Measurements from ENCODE around the gene SHMT2.

Gene SHMT2

DNA sequence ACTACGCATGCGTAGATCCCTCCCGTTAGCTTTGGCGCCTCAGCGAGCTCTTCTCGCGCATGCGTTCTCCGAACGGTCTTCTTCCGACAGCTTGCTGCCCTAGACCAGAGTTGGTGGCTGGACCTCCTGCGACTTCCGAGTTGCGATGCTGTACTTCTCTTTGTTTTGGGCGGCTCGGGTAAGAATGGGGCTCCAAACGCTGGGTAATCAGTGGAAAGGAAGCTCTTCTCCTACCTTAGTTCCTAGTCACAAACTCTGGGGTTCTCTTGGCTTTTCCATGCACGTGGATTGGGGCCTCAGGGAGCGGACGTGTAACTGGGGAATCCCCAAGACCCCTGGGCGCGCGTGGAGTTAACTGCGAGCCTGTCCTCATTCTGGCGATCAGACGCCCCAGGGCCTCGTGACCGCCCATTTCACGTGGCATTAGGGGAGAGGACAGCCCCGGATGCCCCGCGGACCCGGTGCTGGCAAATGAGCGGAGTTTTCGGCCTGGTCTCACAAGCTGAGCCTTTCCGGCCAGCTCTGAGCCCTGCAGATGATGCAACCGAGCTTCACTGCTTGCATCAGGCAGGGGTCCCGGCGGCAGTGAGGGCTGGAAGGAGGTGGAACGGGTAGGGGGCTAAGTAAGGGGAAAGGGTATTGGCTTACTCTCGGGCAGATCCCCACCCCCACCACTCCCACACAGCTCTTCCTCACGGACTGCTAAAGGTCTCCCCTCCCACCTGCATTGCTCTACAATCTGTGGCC, at the start of gene SHMT2:
SHMT2 (plus strand) TSS at position 78 of the 747 bp plus-strand sequence; CDS start at position 146, 68 bp downstream.
- DNase-seq = peak; percentile 96

DNA sequence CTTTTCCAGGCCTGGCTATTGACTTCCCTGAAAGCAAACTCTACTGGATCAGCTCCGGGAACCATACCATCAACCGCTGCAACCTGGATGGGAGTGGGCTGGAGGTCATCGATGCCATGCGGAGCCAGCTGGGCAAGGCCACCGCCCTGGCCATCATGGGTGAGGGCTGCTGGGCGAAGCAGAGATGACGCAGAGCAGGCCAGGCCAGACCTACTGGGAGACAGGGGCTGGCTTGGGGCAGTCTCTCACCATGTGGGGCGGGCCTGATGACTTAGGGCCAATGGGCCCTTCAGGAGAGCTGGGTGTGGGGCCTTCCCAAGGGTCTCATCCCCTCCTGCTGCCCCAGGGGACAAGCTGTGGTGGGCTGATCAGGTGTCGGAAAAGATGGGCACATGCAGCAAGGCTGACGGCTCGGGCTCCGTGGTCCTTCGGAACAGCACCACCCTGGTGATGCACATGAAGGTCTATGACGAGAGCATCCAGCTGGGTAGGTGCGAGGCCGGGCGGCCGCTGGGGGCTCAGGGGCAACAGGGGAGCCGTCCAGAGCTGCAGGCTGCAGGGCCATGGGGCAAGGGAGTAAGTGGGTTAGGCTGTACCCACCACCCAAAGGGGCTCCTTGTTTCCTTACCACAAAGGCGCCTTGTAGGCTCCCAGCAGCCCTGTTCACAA, 49.1 kb upstream of the SHMT2 start:
- no peak for DNase-seq

DNA sequence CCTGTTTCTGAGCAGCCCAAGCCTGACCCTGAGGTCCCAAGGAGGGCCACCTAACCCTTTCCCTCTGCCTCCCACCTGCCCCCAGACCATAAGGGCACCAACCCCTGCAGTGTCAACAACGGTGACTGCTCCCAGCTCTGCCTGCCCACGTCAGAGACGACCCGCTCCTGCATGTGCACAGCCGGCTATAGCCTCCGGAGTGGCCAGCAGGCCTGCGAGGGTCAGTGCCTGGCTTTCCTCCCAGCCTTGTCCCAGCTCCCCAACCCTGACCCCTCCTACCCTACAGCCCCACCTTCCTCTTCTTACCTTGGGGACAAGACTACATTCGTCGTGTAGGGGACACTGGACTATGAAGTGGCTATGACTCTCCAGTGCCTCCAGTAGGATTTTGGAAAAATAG, 48.4 kb upstream of the SHMT2 start:
- no peak for DNase-seq

DNA sequence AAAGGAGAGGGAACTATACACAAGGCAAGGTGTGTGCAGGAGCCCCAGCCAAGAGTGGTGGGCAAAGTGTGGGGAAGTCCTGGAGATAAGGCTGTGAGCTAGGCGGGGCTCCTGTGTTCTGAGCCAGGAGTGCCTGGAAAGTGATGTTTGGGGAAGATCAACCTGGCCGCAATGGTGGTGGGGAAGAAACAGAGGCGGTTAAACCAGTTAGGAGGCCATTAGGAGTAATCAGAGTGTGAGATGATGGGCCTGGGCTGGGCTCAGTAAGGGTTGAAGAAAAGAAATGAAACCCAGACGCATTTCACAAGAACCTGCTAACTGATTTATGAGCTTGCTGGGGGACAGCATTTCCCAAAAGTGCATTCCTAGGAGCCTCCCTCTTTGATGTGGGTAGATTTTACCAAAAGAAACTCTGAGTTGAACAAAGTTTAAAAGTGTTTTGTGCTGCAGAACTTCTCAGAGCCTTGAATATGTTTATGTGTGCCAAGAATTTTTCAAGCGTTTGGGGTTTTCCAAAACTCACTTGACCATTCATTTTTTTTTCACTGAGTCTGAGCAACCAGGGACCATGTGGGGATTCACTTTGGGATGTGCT, 47.9 kb upstream of the SHMT2 start:
- DNase-seq = no peak

DNA sequence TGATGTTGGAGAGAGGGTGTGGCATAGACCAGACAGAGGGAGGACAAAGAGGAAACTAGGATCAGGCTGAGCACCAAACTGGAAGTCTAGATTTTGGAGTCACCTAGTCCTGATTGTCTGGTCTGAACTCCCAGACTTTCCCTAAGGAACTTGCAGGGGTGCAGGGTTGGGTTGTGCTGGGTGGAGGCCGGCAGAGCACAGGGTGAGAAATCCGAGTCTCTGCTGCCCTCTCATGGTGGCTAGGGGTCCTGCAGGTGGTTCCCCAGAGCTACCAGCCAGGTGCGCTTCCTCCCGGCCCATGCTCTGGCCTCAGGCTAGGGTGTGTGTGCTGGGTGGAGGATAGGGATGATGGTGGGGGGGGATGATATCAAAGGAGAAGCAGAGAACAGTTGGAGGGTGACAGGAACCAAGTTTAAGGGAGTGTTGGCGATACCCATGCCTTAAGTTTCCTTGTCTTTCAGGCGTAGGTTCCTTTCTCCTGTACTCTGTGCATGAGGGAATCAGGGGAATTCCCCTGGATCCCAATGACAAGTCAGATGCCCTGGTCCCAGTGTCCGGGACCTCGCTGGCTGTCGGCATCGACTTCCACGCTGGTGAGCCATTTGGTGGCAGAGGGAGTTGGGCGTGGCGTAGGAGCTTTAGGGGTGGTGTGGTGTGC, 46.5 kb upstream of the SHMT2 start:
- peak; percentile 75 for DNase-seq

DNA sequence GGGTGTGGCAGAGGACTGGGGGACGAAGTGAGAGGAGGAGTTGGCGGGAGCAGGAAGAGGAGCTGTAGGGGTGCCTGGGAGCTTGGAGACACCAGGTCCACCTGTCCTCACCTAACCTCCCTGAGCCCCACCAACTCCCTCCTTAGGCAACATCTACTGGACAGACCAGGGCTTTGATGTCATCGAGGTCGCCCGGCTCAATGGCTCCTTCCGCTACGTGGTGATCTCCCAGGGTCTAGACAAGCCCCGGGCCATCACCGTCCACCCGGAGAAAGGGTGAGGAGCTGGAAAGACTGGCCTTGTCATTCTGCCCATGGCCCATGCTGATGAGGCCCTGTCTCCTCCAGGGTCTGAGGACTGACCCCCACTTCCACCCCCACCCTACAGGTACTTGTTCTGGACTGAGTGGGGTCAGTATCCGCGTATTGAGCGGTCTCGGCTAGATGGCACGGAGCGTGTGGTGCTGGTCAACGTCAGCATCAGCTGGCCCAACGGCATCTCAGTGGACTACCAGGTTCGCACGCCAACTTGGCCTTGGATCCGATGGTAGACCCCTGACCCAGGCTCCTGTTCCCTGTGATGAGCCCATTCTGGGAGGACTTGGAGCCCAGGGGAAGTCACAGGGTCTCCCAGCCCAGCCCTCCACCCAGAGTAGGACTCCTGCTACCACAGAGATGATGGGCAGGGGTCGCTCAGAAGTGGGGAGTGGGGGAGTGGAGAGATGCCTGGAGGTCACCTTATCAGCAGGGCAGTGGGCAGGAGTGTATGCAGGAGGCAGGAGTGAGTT, 45.4 kb upstream of the SHMT2 start:
- no peak for DNase-seq

DNA sequence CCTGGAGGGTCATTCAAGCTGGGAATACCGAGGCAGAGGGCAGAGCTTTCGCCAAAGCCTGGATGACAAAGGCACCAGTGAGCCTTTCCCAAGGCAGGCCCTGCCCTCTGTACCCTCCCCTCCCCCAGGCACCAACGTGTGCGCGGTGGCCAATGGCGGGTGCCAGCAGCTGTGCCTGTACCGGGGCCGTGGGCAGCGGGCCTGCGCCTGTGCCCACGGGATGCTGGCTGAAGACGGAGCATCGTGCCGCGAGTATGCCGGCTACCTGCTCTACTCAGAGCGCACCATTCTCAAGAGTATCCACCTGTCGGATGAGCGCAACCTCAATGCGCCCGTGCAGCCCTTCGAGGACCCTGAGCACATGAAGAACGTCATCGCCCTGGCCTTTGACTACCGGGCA, 44.1 kb upstream of the SHMT2 start:
- no peak for DNase-seq

DNA sequence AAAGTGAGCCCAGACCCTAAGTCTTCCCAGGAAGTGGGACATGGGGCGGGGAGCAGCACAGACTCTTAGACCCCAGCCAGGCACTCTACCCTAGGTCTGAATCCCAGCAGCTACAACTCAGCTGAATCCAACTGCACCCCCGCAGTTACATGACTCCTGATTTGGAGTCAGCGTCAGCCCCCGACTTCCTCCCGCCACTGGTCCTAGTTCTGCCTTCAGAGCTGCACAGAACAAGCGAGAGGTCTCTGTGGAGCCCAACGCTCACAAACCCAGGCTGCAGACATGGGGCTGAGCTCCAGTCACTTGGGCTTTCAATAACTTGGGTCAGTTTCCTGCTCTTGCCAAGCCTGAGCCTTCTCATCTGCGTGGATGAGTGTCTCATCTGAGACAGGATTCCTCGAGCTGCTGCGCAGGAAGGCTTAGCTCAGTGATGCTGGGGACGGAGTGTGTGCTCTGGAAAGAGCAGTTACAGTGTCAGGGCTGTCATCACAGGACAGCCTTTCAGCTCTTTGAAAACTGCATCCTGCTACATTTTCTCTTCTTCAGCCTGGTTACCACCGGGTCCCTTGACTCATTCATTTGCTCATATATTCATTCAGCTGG, 43.5 kb upstream of the SHMT2 start:
- DNase-seq = no peak

DNA sequence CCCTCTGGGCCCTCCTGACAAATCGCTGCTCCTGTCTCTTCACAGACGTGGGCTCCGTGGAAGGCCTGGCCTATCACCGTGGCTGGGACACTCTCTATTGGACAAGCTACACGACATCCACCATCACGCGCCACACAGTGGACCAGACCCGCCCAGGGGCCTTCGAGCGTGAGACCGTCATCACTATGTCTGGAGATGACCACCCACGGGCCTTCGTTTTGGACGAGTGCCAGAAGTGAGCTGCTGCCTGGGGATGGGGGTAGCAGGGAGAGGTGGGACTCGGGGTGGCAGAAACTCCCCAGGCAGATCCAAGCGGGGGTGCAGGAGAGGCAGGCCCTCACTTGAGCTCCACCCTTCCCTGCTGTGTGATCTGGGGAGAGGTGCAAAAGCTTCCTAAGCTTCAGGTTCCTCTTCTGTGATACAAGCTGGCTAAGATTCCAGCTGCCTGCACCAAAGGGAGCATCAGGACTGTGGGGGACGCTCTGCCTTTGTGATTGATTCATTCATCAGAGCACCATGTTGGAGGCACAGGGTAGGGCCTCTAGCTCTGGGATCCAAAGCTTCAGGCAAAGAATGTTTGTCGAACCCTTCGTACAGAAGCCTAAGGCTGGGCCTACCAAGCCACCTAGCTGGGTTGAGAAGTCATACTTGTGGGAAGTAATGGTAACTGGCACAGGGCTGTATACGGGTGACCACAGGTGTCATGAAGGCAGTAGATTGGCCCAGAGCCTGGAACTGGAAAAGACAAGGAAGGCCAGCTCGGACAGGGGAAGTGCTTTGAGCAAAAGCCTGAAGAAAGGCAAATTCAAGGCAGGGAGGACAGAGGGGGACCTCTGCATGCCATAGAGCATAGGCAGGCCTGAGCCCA, 42.1 kb upstream of the SHMT2 start:
- DNase-seq = no peak

DNA sequence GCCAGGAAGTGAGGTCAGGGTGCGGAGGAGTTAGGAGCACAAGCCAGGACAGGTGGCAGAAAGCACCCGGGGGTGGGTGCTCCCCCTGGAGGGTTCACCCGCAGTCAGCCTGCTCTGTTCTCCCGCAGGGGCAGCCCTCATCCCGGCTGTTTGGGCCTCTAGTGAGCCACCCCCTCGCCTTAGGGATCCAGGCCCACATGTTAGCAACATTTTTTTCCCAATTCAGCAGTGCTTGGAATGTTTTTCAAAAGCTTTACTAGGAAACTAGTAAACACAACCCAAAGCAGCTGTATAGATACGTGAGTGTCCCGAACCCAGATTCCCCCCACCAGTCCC, 41.5 kb upstream of the SHMT2 start:
- no peak for DNase-seq

DNA sequence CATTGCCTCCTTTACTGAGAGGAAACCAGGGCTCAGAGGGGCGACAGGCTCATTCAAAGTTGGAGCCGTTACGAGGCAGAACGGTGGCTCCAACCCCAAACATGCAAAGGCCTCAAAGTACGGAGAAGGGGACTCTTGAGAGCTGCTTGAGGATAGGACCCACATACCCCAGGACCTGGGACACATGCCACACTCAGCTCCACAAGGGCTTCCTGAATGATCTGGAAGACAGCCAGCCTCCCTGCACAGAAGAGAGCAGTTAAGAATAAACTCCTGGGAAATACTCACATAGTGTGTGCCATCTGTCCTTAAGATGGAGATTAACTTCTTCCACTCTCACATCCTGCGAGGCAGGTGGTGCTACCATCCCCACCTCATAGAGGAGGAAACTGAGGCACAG, 39.5 kb upstream of the SHMT2 start:
- no peak for DNase-seq

DNA sequence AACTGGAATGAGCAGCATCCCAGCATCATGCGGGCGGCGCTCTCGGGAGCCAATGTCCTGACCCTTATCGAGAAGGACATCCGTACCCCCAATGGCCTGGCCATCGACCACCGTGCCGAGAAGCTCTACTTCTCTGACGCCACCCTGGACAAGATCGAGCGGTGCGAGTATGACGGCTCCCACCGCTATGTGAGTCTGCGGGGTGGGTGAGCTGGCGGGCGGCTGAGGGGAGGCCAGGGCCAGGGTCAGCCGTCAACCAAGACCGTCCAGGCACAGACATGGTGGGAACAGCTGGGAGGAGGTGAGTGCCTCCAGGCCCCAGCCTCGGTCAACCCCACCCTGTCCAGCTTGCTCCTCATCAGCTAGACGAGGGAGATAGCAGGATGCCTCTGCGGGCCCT, 38.7 kb upstream of the SHMT2 start:
- DNase-seq = no peak

DNA sequence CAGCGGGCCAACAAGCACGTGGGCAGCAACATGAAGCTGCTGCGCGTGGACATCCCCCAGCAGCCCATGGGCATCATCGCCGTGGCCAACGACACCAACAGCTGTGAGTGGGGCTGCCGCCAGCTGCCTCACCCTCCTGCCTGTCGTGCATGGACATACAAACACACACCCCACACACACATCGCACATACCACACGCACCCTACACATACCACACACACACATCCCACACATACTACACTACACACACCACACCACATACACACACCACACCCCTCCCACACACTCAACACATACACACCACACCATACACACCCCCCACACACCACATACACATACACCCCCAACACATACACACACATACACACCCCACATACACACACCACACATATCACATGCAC, 38.1 kb upstream of the SHMT2 start:
- no peak for DNase-seq

DNA sequence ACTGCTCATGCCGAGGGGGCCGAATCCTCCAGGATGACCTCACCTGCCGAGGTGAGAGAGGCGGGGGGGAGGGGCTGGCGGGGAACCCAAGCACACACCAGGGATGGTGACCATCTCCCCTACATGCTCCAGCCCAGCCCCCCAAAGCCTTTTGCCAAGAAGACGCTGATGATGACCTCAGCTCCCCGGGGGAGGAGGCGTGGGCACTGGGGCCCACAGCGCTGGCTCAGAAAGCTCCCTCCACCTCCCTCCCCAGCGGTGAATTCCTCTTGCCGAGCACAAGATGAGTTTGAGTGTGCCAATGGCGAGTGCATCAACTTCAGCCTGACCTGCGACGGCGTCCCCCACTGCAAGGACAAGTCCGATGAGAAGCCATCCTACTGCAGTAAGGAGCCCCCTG, 36.6 kb upstream of the SHMT2 start:
- DNase-seq = no peak

DNA sequence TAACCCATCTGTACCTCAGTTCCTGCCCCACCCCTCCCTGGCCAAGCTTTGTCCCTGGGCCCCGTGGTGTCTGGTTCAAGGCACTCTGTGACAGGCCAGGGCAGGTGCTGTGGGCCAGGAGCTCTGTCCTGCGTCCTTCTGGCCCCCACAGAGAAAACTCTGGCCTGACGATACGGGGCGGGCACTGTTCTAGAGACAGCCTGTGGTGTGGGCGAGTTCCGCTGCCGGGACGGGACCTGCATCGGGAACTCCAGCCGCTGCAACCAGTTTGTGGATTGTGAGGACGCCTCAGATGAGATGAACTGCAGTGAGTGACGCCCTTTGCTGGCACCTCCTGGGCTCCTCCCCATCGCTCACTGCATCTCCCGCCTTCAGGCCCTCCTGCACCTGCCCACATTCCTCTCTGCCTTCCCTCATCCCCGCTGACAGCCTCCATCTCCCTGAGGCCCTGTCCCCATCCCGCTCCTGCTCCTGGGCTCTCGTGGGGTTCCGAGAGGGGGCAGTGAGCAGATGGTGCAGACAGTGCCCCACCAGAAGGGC, 35.7 kb upstream of the SHMT2 start:
- DNase-seq = no peak

DNA sequence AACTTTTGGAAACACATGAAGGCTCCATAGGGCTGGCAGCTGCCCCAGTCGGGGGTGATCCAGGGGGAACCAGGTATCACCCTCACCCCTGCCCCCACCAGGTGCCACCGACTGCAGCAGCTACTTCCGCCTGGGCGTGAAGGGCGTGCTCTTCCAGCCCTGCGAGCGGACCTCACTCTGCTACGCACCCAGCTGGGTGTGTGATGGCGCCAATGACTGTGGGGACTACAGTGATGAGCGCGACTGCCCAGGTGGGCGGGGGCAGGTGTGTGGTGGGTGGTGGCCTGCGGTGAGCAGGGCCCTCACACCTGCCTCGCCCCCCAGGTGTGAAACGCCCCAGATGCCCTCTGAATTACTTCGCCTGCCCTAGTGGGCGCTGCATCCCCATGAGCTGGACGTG, 35.3 kb upstream of the SHMT2 start:
- no peak for DNase-seq

DNA sequence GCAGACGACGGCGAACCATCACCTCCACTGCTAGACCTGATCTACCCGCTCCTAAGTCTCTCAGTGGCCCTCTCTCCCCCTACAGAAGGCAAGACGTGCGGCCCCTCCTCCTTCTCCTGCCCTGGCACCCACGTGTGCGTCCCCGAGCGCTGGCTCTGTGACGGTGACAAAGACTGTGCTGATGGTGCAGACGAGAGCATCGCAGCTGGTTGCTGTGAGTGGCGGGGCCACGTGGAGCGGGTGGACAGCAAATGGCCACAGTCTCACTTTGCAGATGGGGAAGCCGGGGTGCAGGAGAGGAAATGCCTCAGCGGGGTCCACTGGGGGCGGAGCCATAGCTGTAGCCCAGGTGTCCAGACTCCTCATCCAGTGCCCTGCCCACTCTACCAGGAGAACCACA, 34.3 kb upstream of the SHMT2 start:
- DNase-seq = no peak

DNA sequence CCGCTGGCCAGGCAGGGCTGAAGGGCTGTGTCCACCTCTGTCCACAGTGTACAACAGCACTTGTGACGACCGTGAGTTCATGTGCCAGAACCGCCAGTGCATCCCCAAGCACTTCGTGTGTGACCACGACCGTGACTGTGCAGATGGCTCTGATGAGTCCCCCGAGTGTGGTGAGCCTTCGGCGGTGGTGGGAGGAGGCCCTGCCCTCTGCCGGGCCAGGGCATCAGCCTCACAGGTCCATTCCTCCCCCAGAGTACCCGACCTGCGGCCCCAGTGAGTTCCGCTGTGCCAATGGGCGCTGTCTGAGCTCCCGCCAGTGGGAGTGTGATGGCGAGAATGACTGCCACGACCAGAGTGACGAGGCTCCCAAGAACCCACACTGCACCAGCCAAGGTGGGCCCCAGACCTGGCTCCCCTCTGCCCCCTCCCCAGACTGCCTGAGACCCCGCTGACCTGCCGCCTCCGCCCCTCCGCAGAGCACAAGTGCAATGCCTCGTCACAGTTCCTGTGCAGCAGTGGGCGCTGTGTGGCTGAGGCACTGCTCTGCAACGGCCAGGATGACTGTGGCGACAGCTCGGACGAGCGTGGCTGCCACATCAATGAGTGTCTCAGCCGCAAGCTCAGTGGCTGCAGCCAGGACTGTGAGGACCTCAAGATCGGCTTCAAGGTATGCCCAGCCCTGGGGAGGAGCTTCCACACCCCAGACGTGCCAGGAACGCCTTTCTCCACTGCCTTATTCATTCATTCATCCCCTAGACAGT, 33.7 kb upstream of the SHMT2 start:
- DNase-seq = no peak

DNA sequence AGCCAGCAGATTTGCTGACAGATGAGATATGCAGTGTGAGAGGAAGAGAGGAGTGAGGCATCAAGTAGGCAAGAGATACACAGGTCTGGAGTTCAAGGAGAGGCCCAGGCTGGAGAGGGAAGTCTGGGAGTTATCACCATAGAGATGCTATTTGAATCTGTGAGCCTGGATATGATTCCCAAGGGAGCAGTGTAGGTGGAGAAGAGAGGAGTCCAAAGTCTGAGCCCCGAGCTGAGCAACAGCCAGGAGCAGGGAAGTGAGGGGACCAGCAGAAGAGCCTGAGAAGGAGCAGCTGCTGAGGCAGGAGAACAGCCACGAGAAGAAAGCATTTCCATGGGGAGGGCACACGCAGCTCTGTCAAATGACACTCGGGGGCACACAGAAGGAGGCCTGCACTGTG, 33.1 kb upstream of the SHMT2 start:
- no peak for DNase-seq

DNA sequence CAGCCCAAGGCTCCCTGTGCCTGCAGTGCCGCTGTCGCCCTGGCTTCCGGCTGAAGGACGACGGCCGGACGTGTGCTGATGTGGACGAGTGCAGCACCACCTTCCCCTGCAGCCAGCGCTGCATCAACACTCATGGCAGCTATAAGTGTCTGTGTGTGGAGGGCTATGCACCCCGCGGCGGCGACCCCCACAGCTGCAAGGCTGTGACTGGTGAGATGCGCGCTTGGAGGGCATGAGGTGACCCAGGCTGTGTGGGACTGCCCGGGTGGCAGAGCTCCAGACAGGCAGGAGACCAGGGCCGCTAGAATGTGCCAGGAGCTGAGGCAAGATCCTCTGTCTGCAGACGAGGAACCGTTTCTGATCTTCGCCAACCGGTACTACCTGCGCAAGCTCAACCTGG, 32.6 kb upstream of the SHMT2 start:
- no peak for DNase-seq

DNA sequence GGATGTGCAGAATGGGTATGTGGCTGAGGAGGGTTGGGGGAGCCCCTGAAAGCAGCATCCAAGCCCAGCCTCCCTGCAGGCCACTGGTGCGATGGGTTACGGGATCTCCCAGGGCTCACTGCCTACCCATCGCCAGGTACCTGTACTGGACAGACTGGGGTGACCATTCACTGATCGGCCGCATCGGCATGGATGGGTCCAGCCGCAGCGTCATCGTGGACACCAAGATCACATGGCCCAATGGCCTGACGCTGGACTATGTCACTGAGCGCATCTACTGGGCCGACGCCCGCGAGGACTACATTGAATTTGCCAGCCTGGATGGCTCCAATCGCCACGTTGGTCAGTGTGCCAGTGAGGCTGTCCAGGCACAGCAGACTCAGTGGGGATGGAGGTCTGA, 31.2 kb upstream of the SHMT2 start:
- DNase-seq = no peak

Data from left hindlimb (tissue), 1 donor.